CD4-positive, alpha-beta T cell treated with Interferon alpha-2 for 1 hour (primary cell): ENCODE results near the gene TIMP3.

Source experiments
- DNase-seq, 2 donors: peaks; one replicate each; pipeline ENCODE4 v3.0.0-alpha.2; 2020 to 2022

Gene TIMP3

GRCh38 chr22:32801537-32802236 lies at the start of gene TIMP3:
TIMP3 (plus strand) TSS chr22:32801705; CDS start chr22:32802002, 297 bp downstream.
- no peak for DNase-seq

- DNase-seq = no peak
Observed at GRCh38 chr22:32752326-32752725, 49.2 kb upstream of the TIMP3 start.

GRCh38 chr22:32752816-32753520 lies 48.5 kb upstream of the TIMP3 start:
- no peak for DNase-seq

GRCh38 chr22:32753591-32753990 lies 47.9 kb upstream of the TIMP3 start:
- no peak for DNase-seq

- no peak for DNase-seq
Observed at GRCh38 chr22:32754413-32755041, 47.0 kb upstream of the TIMP3 start.

- DNase-seq = peak in 1 of 2 donors; percentile 11
Observed at GRCh38 chr22:32757086-32757762, 44.3 kb upstream of the TIMP3 start.

GRCh38 chr22:32758866-32759385 lies 42.6 kb upstream of the TIMP3 start:
- no peak for DNase-seq

- no peak for DNase-seq
Observed at GRCh38 chr22:32760396-32760795, 41.1 kb upstream of the TIMP3 start.

GRCh38 chr22:32760815-32761214 lies 40.7 kb upstream of the TIMP3 start:
- DNase-seq = no peak

- no peak for DNase-seq
Observed at GRCh38 chr22:32761251-32761903, 40.1 kb upstream of the TIMP3 start.

- DNase-seq = no peak
Observed at GRCh38 chr22:32764330-32765131, 37.0 kb upstream of the TIMP3 start.

- no peak for DNase-seq
Observed at GRCh38 chr22:32765132-32765618, 36.3 kb upstream of the TIMP3 start.

GRCh38 chr22:32771756-32772155 lies 29.7 kb upstream of the TIMP3 start:
- no peak for DNase-seq

GRCh38 chr22:32775957-32776356 lies 25.5 kb upstream of the TIMP3 start:
- no peak for DNase-seq

- DNase-seq = no peak
Observed at GRCh38 chr22:32776397-32776796, 25.1 kb upstream of the TIMP3 start.

- DNase-seq = no peak
Observed at GRCh38 chr22:32776802-32777201, 24.7 kb upstream of the TIMP3 start.

- DNase-seq = no peak
Observed at GRCh38 chr22:32777987-32778386, 23.5 kb upstream of the TIMP3 start.

GRCh38 chr22:32780726-32781310 lies 20.7 kb upstream of the TIMP3 start:
- DNase-seq = no peak

GRCh38 chr22:32781695-32782094 lies 19.8 kb upstream of the TIMP3 start:
- DNase-seq = no peak

- DNase-seq = no peak
Observed at GRCh38 chr22:32785321-32786026, 16.0 kb upstream of the TIMP3 start.

GRCh38 chr22:32786027-32786418 lies 15.5 kb upstream of the TIMP3 start:
- no peak for DNase-seq
